GM19238 (cell line): Measurements from ENCODE around the gene CYREN.
"Not testable (repeated sequence)": the region's sequence is repeated elsewhere in the genome, so short reads cannot be mapped to it uniquely, and the experiment has no call there.

Experiments used
- DNase-seq: peaks from one replicate; pipeline ENCODE4 v3.0.0; 2011; ENCODE audit warnings: low spot score; ENCODE audit not compliant: insufficient read length

The CYREN gene

GRCh38 chr7:135170274-135170997 is at the start of gene CYREN:
TSS of gene CYREN (minus strand) at chr7:135170707. CDS start at chr7:135168922, 1,785 bp downstream.
- DNase-seq = peak; percentile 83

GRCh38 chr7:135217645-135218509 is 47.4 kb upstream of the CYREN start:
- DNase-seq = no peak

- DNase-seq = no peak
Observed at GRCh38 chr7:135215698-135216097, 45.2 kb upstream of the CYREN start.

- DNase-seq = no peak
Observed at GRCh38 chr7:135215180-135215579, 44.7 kb upstream of the CYREN start.

- no peak for DNase-seq
Observed at GRCh38 chr7:135213831-135214230, 43.3 kb upstream of the CYREN start.

- not testable (repeated sequence) for DNase-seq
Observed at GRCh38 chr7:135211946-135212685, 41.6 kb upstream of the CYREN start.

GRCh38 chr7:135211179-135211945 is 40.9 kb upstream of the CYREN start, which contains the start of gene WDR91:
TSS of gene WDR91 (minus strand) at chr7:135211526. CDS start at chr7:135211502, 24 bp downstream.
- DNase-seq = peak; percentile 97

GRCh38 chr7:135210888-135211178 is 40.3 kb upstream of the CYREN start:
- DNase-seq = no peak

- no peak for DNase-seq
Observed at GRCh38 chr7:135209225-135209834, 38.8 kb upstream of the CYREN start.

GRCh38 chr7:135208102-135208793 is 37.7 kb upstream of the CYREN start:
- DNase-seq = no peak

- no peak for DNase-seq
Observed at GRCh38 chr7:135207406-135208101, 37.0 kb upstream of the CYREN start.

GRCh38 chr7:135206941-135207391 is 36.5 kb upstream of the CYREN start:
- peak; percentile 43 for DNase-seq

- no peak for DNase-seq
Observed at GRCh38 chr7:135205850-135206249, 35.3 kb upstream of the CYREN start.

GRCh38 chr7:135204876-135205275 is 34.4 kb upstream of the CYREN start:
- no peak for DNase-seq

- no peak for DNase-seq
Observed at GRCh38 chr7:135204341-135204749, 33.8 kb upstream of the CYREN start.

- DNase-seq = no peak
Observed at GRCh38 chr7:135201350-135201749, 30.8 kb upstream of the CYREN start.

GRCh38 chr7:135200821-135201331 is 30.4 kb upstream of the CYREN start:
- DNase-seq = no peak

GRCh38 chr7:135199439-135199838 is 28.9 kb upstream of the CYREN start:
- no peak for DNase-seq
